GM23248 (cell line): ENCODE results near the gene CELA2A.

Experiments
- EZH2 ChIP-seq: fragments of 200-600 bp; sonication (generic); IDR thresholded peaks from 2 replicates; pipeline ENCODE4 v1.6.1; 2018; ENCODE audit warnings: antibody characterized with exemption, mild to moderate bottlenecking; ENCODE audit not compliant: insufficient read depth, poor library complexity, severe bottlenecking
- EZH2phosphoT487 ChIP-seq: fragments of 200-600 bp; sonication (generic); IDR thresholded peaks from 2 replicates; pipeline ENCODE4 v1.6.1; 2018; ENCODE audit warnings: antibody characterized with exemption, moderate library complexity, mild to moderate bottlenecking, low read depth; ENCODE audit not compliant: insufficient read depth

DNA sequence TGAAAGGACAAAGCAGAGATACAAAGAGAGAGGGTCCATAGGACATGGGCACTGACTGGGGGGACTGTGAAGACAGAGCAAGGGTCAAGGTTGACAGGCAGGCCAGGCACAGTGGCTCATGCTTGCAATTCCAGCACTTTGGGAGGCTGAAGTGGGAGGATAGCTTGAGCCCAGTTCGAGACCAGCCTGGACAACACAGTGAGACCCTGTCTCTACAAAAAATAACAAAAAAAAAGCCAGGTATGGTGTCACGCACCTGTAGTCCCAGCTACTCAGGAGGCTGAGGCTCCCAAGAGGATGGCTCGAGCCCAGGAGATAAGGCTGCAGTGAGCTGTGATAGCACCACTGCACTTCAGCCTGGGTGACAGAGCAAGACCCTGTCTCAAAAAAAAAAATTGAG is 63.1 kb downstream of the CELA2A start:
- TF ChIP-seq EZH2 (no peak), EZH2phosphoT487 (no peak)
